Osteocyte (in vitro differentiated cells): ENCODE results near the gene HNRNPH2. TPM values are rescaled to one million over a fixed set of nuclear protein-coding genes. Genes with fewer than 3 reads are reported as not detected.
A peak's percentile ranks its signal among the peaks of the same experiment; 100 is the strongest.

Experiments
- DNase-seq: peaks from one replicate; pipeline ENCODE4 v3.0.0; 2021; ENCODE audit warnings: mixed read lengths; ENCODE audit not compliant: unreplicated experiment; ENCODE audit errors: extremely low spot score
- H3K27ac Mint-ChIP-seq: one replicate; pipeline ENCODE4 v1.8.0; 2021; ENCODE audit warnings: mild to moderate bottlenecking, mixed read lengths; ENCODE audit not compliant: unreplicated experiment
- H3K27me3 Mint-ChIP-seq: one replicate; pipeline ENCODE4 v1.8.0; 2021; ENCODE audit warnings: mixed read lengths; ENCODE audit not compliant: unreplicated experiment
- H3K36me3 Mint-ChIP-seq: one replicate; pipeline ENCODE4 v1.8.0; 2021; ENCODE audit warnings: mixed read lengths; ENCODE audit not compliant: unreplicated experiment
- H3K4me1 Mint-ChIP-seq: one replicate; pipeline ENCODE4 v1.8.0; 2021; ENCODE audit warnings: mixed read lengths; ENCODE audit not compliant: unreplicated experiment
- H3K4me3 Mint-ChIP-seq: one replicate; pipeline ENCODE4 v1.8.0; 2021; ENCODE audit warnings: mild to moderate bottlenecking, moderate library complexity, mixed read lengths; ENCODE audit not compliant: unreplicated experiment
- H3K9me3 Mint-ChIP-seq: one replicate; pipeline ENCODE4 v1.8.0; 2021; ENCODE audit warnings: mixed read lengths; ENCODE audit not compliant: unreplicated experiment
- CTCF ChIP-seq: fragments of 200-600 bp; sonication (generic); IDR thresholded peaks from 2 replicates; pipeline ENCODE4 v1.5.0; 2021; ENCODE audit warnings: antibody characterized with exemption, mild to moderate bottlenecking, moderate library complexity
- total RNA-seq: library from RNA; stranded (reverse); gene quantifications from 2 replicates; pipeline ENCODE4 v1.2.1, GENCODE V29; 2021

The HNRNPH2 gene
- total RNA-seq, 1 donor from 2014 or later, result 67.7 TPM

DNA sequence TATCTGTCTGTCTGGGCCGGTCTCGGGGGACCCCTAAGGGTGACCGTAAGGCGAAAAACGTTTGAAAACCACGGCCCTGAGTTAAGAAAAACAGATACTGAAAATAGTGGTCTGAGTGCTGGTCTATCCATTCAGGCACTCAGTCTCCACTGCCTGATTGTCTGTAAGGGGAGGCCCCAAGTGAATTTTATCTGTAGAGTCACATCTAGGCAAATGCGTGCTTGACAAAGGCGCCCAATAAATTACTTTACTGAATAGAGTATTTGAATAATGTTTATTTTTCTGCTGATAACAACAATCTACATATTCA, 465 bp downstream of the HNRNPH2 start:
- peak; percentile 9 for TF ChIP-seq CTCF
- H3K27me3 Mint-ChIP-seq, result no peaks in the 10 kb centered on the region
- H3K4me1 Mint-ChIP-seq, result peaks cover 25% of the 10 kb centered on the region
- no peak for DNase-seq
- H3K4me3 Mint-ChIP-seq, result peak overlapping the region; percentile 84
- peaks cover 5% of the 10 kb centered on the region for H3K36me3 Mint-ChIP-seq
- H3K27ac Mint-ChIP-seq, result peak overlapping the region; percentile 99
- H3K9me3 Mint-ChIP-seq, result peaks cover 4% of the 10 kb centered on the region

DNA sequence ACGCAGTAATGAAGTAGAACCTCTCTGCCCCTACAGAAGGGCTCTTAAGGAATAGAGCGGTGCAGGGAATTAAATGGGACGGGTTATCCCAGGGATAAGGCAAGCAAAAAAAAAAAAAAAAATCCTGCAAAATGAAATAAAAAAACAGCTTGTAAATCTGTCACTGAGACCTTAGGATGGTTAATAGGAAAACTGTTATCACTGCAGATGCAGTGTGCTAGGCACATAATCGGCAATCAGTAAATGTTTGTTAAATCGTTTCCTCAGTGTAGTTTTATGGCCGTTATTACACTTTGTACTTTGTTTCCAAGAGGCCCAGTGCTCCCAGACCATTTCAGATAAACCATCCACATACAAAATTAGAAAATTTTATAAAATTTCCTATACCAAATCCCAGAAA, 1.0 kb downstream of the HNRNPH2 start:
- peak overlapping the region; percentile 99 for H3K27ac Mint-ChIP-seq
- no peak for DNase-seq

GRCh38 chrX:101410461-101410860, 2.4 kb downstream of the HNRNPH2 start:
- Mint-ChIP-seq H3K27ac (no peak overlapping the region), H3K4me1 (peaks cover 25% of the 10 kb centered on the region), H3K36me3 (peaks cover 3% of the 10 kb centered on the region), H3K4me3 (peak overlapping the region; percentile 59), H3K27me3 (no peaks in the 10 kb centered on the region), H3K9me3 (no peaks in the 10 kb centered on the region)
- TF ChIP-seq CTCF, result no peak
- no peak for DNase-seq

More for the DNA sequence above, 1.0 kb downstream of the HNRNPH2 start:
- Mint-ChIP-seq H3K4me1 (peaks cover 25% of the 10 kb centered on the region), H3K36me3 (peaks cover 4% of the 10 kb centered on the region), H3K27me3 (no peaks in the 10 kb centered on the region), H3K9me3 (peaks cover 1% of the 10 kb centered on the region), H3K4me3 (peak overlapping the region; percentile 84)
- TF ChIP-seq CTCF, result no peak

DNA sequence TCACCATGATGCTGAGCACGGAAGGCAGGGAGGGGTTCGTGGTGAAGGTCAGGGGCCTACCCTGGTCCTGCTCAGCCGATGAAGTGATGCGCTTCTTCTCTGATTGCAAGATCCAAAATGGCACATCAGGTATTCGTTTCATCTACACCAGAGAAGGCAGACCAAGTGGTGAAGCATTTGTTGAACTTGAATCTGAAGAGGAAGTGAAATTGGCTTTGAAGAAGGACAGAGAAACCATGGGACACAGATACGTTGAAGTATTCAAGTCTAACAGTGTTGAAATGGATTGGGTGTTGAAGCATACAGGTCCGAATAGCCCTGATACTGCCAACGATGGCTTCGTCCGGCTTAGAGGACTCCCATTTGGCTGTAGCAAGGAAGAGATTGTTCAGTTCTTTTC, 4.0 kb downstream of the HNRNPH2 start:
- Mint-ChIP-seq H3K36me3 (peaks cover 3% of the 10 kb centered on the region), H3K9me3 (no peaks in the 10 kb centered on the region), H3K4me1 (peaks cover 20% of the 10 kb centered on the region), H3K27me3 (no peaks in the 10 kb centered on the region), H3K27ac (no peak overlapping the region), H3K4me3 (no peak overlapping the region)
- no peak for DNase-seq
- no peak for TF ChIP-seq CTCF

GRCh38 chrX:101415180-101416145, 7.4 kb downstream of the HNRNPH2 start:
- Mint-ChIP-seq H3K4me3 (no peak overlapping the region), H3K27ac (no peak overlapping the region), H3K9me3 (peaks cover 2% of the 10 kb centered on the region), H3K27me3 (no peaks in the 10 kb centered on the region), H3K36me3 (peaks cover 6% of the 10 kb centered on the region), H3K4me1 (peaks cover 25% of the 10 kb centered on the region)
- TF ChIP-seq CTCF, result peak; percentile 78
- no peak for DNase-seq
